NT2/D1 (cell line): ENCODE measurements around the gene WDR90.

ENCODE experiments used
- SUZ12 ChIP-seq: IDR thresholded peaks from 2 replicates; pipeline ENCODE4 v1.6.1; 2011; ENCODE audit not compliant: insufficient read length, insufficient read depth; ENCODE audit errors: extremely low read depth
- YY1 ChIP-seq: IDR thresholded peaks from 2 replicates; pipeline ENCODE4 v1.6.1; 2011; ENCODE audit not compliant: insufficient read length, insufficient read depth
- ZNF274 ChIP-seq: IDR thresholded peaks from 2 replicates; pipeline ENCODE4 v1.6.1; 2011; ENCODE audit warnings: mild to moderate bottlenecking, low read depth, low read length

DNA sequence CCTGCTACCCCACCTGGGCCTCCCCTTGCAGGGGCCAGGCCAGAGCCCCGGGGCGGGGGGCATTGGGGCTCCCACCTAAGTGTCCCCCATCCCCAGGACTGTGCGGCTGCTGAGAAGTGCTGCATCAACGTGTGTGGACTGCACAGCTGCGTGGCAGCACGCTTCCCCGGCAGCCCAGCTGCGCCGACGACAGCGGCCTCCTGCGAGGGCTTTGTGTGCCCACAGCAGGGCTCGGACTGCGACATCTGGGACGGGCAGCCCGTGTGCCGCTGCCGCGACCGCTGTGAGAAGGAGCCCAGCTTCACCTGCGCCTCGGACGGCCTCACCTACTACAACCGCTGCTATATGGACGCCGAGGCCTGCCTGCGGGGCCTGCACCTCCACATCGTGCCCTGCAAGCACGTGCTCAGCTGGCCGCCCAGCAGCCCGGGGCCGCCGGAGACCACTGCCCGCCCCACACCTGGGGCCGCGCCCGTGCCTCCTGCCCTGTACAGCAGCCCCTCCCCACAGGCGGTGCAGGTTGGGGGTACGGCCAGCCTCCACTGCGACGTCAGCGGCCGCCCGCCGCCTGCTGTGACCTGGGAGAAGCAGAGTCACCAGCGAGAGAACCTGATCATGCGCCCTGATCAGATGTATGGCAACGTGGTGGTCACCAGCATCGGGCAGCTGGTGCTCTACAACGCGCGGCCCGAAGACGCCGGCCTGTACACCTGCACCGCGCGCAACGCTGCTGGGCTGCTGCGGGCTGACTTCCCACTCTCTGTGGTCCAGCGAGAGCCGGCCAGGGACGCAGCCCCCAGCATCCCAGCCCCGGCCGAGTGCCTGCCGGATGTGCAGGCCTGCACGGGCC, 16.5 kb upstream of the WDR90 start:
- TF ChIP-seq ZNF274 (no peak), YY1 (no peak), SUZ12 (no peak)
